Measurements from ENCODE around the gene SHC4.

GRCh38 chr15:48996276-48996675, 32.6 kb upstream of the SHC4 start:
- no peak for TF ChIP-seq CTCF (IDR thresholded peaks at IDR 0.05)
- no peak for TF ChIP-seq POLR2A (IDR thresholded peaks at IDR 0.05)

Measured in lower leg skin (tissue), 3 donors.